Eye (tissue), 1 donor: Measurements from ENCODE around the gene OR6X1.

ENCODE experiments used
- DNase-seq: peaks from one replicate; pipeline ENCODE4 v3.0.0-alpha.2; 2015

Gene OR6X1

GRCh38 chr11:123754101-123754568 lies at the start of gene OR6X1:
OR6X1 (minus strand) TSS chr11:123754518; CDS start chr11:123754518, 0 bp downstream.
- no peak for DNase-seq

GRCh38 chr11:123801765-123802164 lies 47.4 kb upstream of the OR6X1 start:
- no peak for DNase-seq

- DNase-seq = peak; percentile 66
Measured at GRCh38 chr11:123800036-123800435, 45.7 kb upstream of the OR6X1 start.

GRCh38 chr11:123799438-123799837 lies 45.1 kb upstream of the OR6X1 start:
- DNase-seq = peak; percentile 64

- no peak for DNase-seq
Measured at GRCh38 chr11:123798513-123799252, 44.4 kb upstream of the OR6X1 start.

- DNase-seq = no peak
Measured at GRCh38 chr11:123798079-123798478, 43.8 kb upstream of the OR6X1 start.

- no peak for DNase-seq
Measured at GRCh38 chr11:123797541-123797940, 43.2 kb upstream of the OR6X1 start.

- DNase-seq = no peak
Measured at GRCh38 chr11:123797114-123797513, 42.8 kb upstream of the OR6X1 start.

- DNase-seq = no peak
Measured at GRCh38 chr11:123796226-123796625, 41.9 kb upstream of the OR6X1 start.

- DNase-seq = no peak
Measured at GRCh38 chr11:123783536-123783935, 29.2 kb upstream of the OR6X1 start.

GRCh38 chr11:123778511-123778910 lies 24.2 kb upstream of the OR6X1 start:
- no peak for DNase-seq

- DNase-seq = no peak
Measured at GRCh38 chr11:123775715-123776549, 21.6 kb upstream of the OR6X1 start.

- DNase-seq = no peak
Measured at GRCh38 chr11:123775289-123775688, 21.0 kb upstream of the OR6X1 start.

- no peak for DNase-seq
Measured at GRCh38 chr11:123773959-123774358, 19.6 kb upstream of the OR6X1 start.

GRCh38 chr11:123773026-123773425 lies 18.7 kb upstream of the OR6X1 start:
- DNase-seq = no peak

- DNase-seq = no peak
Measured at GRCh38 chr11:123771664-123772063, 17.3 kb upstream of the OR6X1 start.

- DNase-seq = no peak
Measured at GRCh38 chr11:123770712-123771111, 16.4 kb upstream of the OR6X1 start.

GRCh38 chr11:123765601-123766000 lies 11.3 kb upstream of the OR6X1 start:
- DNase-seq = no peak

- DNase-seq = no peak
Measured at GRCh38 chr11:123762422-123762821, 8.1 kb upstream of the OR6X1 start.

- no peak for DNase-seq
Measured at GRCh38 chr11:123760894-123761293, 6.6 kb upstream of the OR6X1 start.

- no peak for DNase-seq
Measured at GRCh38 chr11:123757976-123758375, 3.7 kb upstream of the OR6X1 start.

- no peak for DNase-seq
Measured at GRCh38 chr11:123755813-123756212, 1.5 kb upstream of the OR6X1 start.

GRCh38 chr11:123755344-123755743 lies 1.0 kb upstream of the OR6X1 start:
- no peak for DNase-seq

GRCh38 chr11:123753110-123753509 lies 1.2 kb downstream of the OR6X1 start:
- DNase-seq = no peak
